H9 (cell line): Measurements from ENCODE around the gene DTNA. TPM values are rescaled to one million over a fixed set of nuclear protein-coding genes. Genes with fewer than 3 reads are reported as not detected.

ENCODE experiments used
- DNase-seq: peaks from one replicate; pipeline ENCODE4 v3.0.0-alpha.2; 2017
- H2AFZ ChIP-seq: one replicate; pipeline ENCODE4 v1.6.1; 2013; ENCODE audit warnings: mild to moderate bottlenecking, low read length, control low read depth, moderate library complexity
- H2AK5ac ChIP-seq: 2 replicates; pipeline ENCODE4 v1.6.1; 2013; ENCODE audit warnings: low read length, control low read depth, mixed read lengths; ENCODE audit not compliant: insufficient read length
- H2BK120ac ChIP-seq: one replicate; pipeline ENCODE4 v1.6.1; 2013; ENCODE audit warnings: low read depth, mild to moderate bottlenecking, low read length, control low read depth, inconsistent platforms; ENCODE audit not compliant: poor library complexity, severe bottlenecking
- H2BK12ac ChIP-seq: 2 replicates; pipeline ENCODE4 v1.6.1; 2013; ENCODE audit warnings: low read length, control low read depth, mixed read lengths, low read depth; ENCODE audit not compliant: insufficient read length
- H2BK15ac ChIP-seq: 2 replicates; pipeline ENCODE4 v1.6.1; 2013; ENCODE audit warnings: low read depth, low read length, control low read depth
- H2BK20ac ChIP-seq: one replicate; pipeline ENCODE4 v1.6.1; 2013; ENCODE audit warnings: low read depth, mild to moderate bottlenecking, low read length, control low read depth, inconsistent platforms; ENCODE audit not compliant: poor library complexity, severe bottlenecking
- H2BK5ac ChIP-seq: 2 replicates; pipeline ENCODE4 v1.6.1; 2013; ENCODE audit warnings: low read length, control low read depth, mixed read lengths; ENCODE audit not compliant: insufficient read length
- H3K14ac ChIP-seq: 2 replicates; pipeline ENCODE4 v1.6.1; 2013; ENCODE audit warnings: low read length, control low read depth; ENCODE audit not compliant: insufficient read depth
- H3K18ac ChIP-seq: 2 replicates; pipeline ENCODE4 v1.6.1; 2013; ENCODE audit warnings: low read depth, mild to moderate bottlenecking, mixed read lengths, low read length, control low read depth; ENCODE audit not compliant: insufficient read length
- H3K23ac ChIP-seq: 2 replicates; pipeline ENCODE4 v1.6.1; 2013; ENCODE audit warnings: low read length, control low read depth, mixed read lengths, low read depth; ENCODE audit not compliant: insufficient read length
- H3K23me2 ChIP-seq: 2 replicates; pipeline ENCODE4 v1.6.1; 2013; ENCODE audit warnings: low read depth, mild to moderate bottlenecking, mixed read lengths, low read length, control low read depth; ENCODE audit not compliant: insufficient read length, poor library complexity, severe bottlenecking
- H3K27ac ChIP-seq: 2 replicates; pipeline ENCODE4 v1.5.1; 2013; ENCODE audit warnings: low read length, control low read depth, mixed read lengths, low read depth; ENCODE audit not compliant: insufficient read length
- H3K27me3 ChIP-seq: 2 replicates; pipeline ENCODE4 v1.6.1; 2013; ENCODE audit warnings: low read length, control low read depth, inconsistent platforms; ENCODE audit not compliant: insufficient read depth
- H3K4ac ChIP-seq: 2 replicates; pipeline ENCODE4 v1.6.1; 2013; ENCODE audit warnings: low read depth, mild to moderate bottlenecking, control low read depth, inconsistent platforms, low read length, moderate library complexity
- H3K4me1 ChIP-seq: 2 replicates; pipeline ENCODE4 v1.6.1; 2013; ENCODE audit warnings: low read length, control low read depth, inconsistent platforms; ENCODE audit not compliant: insufficient read depth
- H3K4me2 ChIP-seq: 2 replicates; pipeline ENCODE4 v1.6.1; 2013; ENCODE audit warnings: low read length, control low read depth, mixed read lengths; ENCODE audit not compliant: insufficient read length, insufficient read depth
- H3K56ac ChIP-seq: 2 replicates; pipeline ENCODE4 v1.6.1; 2013; ENCODE audit warnings: low read depth, mild to moderate bottlenecking, mixed read lengths, low read length, control low read depth; ENCODE audit not compliant: insufficient read length
- H3K79me1 ChIP-seq: 2 replicates; pipeline ENCODE4 v1.6.1; 2013; ENCODE audit warnings: low read depth, mild to moderate bottlenecking, moderate library complexity, low read length, control low read depth, inconsistent platforms; ENCODE audit not compliant: insufficient read depth, poor library complexity, severe bottlenecking
- H3K79me2 ChIP-seq: 2 replicates; pipeline ENCODE4 v1.6.1; 2013; ENCODE audit warnings: low read length, control low read depth, inconsistent platforms; ENCODE audit not compliant: insufficient read depth
- H3K9ac ChIP-seq: 2 replicates; pipeline ENCODE4 v1.6.1; 2013; ENCODE audit warnings: low read length, control low read depth, mixed read lengths; ENCODE audit not compliant: insufficient read length; ENCODE audit errors: extremely low read depth
- H3K9me3 ChIP-seq: one replicate; pipeline ENCODE4 v1.6.1; 2013; ENCODE audit warnings: low read depth, low read length, inconsistent platforms; ENCODE audit not compliant: control insufficient read depth
- H3T11ph ChIP-seq: one replicate; pipeline ENCODE4 v1.6.1; 2013; ENCODE audit warnings: mild to moderate bottlenecking, low read length, control low read depth, inconsistent platforms
- H4K20me1 ChIP-seq: one replicate; pipeline ENCODE4 v1.6.1; 2013; ENCODE audit not compliant: control insufficient read depth, insufficient read length, insufficient read depth
- H4K5ac ChIP-seq: 2 replicates; pipeline ENCODE4 v1.6.1; 2013; ENCODE audit warnings: low read depth, mild to moderate bottlenecking, mixed read lengths, low read length, control low read depth; ENCODE audit not compliant: insufficient read length
- H4K8ac ChIP-seq: replicated peaks from 2 replicates; pipeline ENCODE4 v1.6.1; 2013; ENCODE audit warnings: low read length, control low read depth, mixed read lengths, low read depth; ENCODE audit not compliant: insufficient read length
- H4K91ac ChIP-seq: 2 replicates; pipeline ENCODE4 v1.6.1; 2013; ENCODE audit warnings: low read depth, mild to moderate bottlenecking, moderate library complexity, mixed read lengths, low read length, control low read depth; ENCODE audit not compliant: insufficient read length
- H3K27ac Mint-ChIP-seq, 3 experiments: 2 replicates in 2 of 3; 3 replicates in 1 of 3; pipeline ENCODE4 v1.8.0; 2020 to 2021; ENCODE audit warnings: mixed read lengths in 3 of 3, mild to moderate bottlenecking in 1 of 3, moderate library complexity in 1 of 3
- H3K27me3 Mint-ChIP-seq: 2 replicates; pipeline ENCODE4 v1.8.0; 2021; ENCODE audit warnings: low read depth, mild to moderate bottlenecking, moderate library complexity, mixed read lengths
- H3K36me3 Mint-ChIP-seq, 3 experiments: 2 replicates in 2 of 3; 3 replicates in 1 of 3; pipeline ENCODE4 v1.8.0; 2020 to 2021; ENCODE audit warnings: low read depth in 3 of 3, mixed read lengths in 3 of 3; ENCODE audit not compliant: insufficient read depth in 1 of 3
- H3K4me1 Mint-ChIP-seq, 2 experiments: 2 replicates each; pipeline ENCODE4 v1.8.0; 2020; ENCODE audit warnings: mixed read lengths in 2 of 2
- H3K4me3 Mint-ChIP-seq, 2 experiments: 2 replicates in 1 of 2; 3 replicates in 1 of 2; pipeline ENCODE4 v1.8.0; 2020 to 2021; ENCODE audit warnings: mild to moderate bottlenecking in 2 of 2, mixed read lengths in 2 of 2, moderate library complexity in 1 of 2
- H3K9me3 Mint-ChIP-seq, 2 experiments: 2 replicates in 1 of 2; 3 replicates in 1 of 2; pipeline ENCODE4 v1.8.0; 2020; ENCODE audit warnings: mild to moderate bottlenecking in 2 of 2, mixed read lengths in 2 of 2, moderate library complexity in 1 of 2
- WGBS: extraction: QIAGEN DNeasy Blood & Tissue Kit; methylation state at CpG from one replicate; pipeline ENCODE4 v1.1.7; 2013; ENCODE audit warnings: missing lambda C conversion rate, low lambda C conversion rate, mixed read lengths; ENCODE audit not compliant: insufficient read length; ENCODE audit errors: extremely low coverage; 5-methylcytosine and 5-hydroxymethylcytosine counted together
- total RNA-seq: library from RNA; stranded (reverse); gene quantifications from 2 replicates; pipeline ENCODE4 v1.2.1, GENCODE V29; 2021
- TF ChIP-seq, protein P1 (sequence below): fragments of 200-600 bp; sonication (generic); conservative IDR thresholded peaks from 3 replicates; pipeline ENCODE4 v1.8.0; 2021; ENCODE audit warnings: antibody characterized with exemption, mild to moderate bottlenecking

The DTNA gene
- total RNA-seq, 1 experiment from 2014 or later, result 25.5 TPM

DNA sequence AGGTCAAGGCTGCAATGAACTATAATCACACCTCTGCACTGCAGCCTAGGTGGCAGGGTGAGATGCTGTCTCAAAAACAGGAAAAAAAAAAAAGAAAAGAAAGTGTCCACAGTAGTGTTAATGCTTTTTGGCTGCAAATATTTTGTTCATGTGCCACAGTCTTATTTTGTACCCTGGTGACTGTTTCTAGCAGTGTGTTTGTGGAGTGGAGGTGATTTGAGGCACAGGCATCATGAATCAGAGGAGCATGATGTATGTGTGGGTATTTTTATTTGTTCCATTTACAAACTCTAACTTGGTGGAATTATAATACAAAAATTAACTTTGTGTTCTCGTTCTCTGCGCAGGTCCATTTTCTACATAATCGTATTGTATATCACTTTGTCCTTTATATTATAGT lies 30.6 kb downstream of the DTNA start:
- Histone ChIP-seq H3K18ac (no peak overlapping the region), H3T11ph (no peak overlapping the region)

More for the DNA sequence above, 30.6 kb downstream of the DTNA start:
- H2AK5ac ChIP-seq, result no peak overlapping the region
- no peak overlapping the region for H4K8ac ChIP-seq
- no peaks in the 10 kb centered on the region for H3K36me3 Mint-ChIP-seq
- no peaks in the 10 kb centered on the region for H3K9me3 Mint-ChIP-seq
- H2BK5ac ChIP-seq, result no peak overlapping the region
- H2BK20ac ChIP-seq, result no peak overlapping the region
- H3K23me2 ChIP-seq, result no peaks in the 10 kb centered on the region
- no peaks in the 10 kb centered on the region for H3K27me3 ChIP-seq
- TF ChIP-seq, protein P1, sequence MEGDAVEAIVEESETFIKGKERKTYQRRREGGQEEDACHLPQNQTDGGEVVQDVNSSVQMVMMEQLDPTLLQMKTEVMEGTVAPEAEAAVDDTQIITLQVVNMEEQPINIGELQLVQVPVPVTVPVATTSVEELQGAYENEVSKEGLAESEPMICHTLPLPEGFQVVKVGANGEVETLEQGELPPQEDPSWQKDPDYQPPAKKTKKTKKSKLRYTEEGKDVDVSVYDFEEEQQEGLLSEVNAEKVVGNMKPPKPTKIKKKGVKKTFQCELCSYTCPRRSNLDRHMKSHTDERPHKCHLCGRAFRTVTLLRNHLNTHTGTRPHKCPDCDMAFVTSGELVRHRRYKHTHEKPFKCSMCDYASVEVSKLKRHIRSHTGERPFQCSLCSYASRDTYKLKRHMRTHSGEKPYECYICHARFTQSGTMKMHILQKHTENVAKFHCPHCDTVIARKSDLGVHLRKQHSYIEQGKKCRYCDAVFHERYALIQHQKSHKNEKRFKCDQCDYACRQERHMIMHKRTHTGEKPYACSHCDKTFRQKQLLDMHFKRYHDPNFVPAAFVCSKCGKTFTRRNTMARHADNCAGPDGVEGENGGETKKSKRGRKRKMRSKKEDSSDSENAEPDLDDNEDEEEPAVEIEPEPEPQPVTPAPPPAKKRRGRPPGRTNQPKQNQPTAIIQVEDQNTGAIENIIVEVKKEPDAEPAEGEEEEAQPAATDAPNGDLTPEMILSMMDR, result no peak
- no peak overlapping the region for H3K9ac ChIP-seq
- WGBS, result no CpG with 5 or more reads among the region's 3 CpGs
- H2BK15ac ChIP-seq, result no peak overlapping the region
- H3K4me1 Mint-ChIP-seq, result peaks cover 9 to 11% of the 10 kb centered on the region in 2 experiments; a peak in 2 of 4 replicates
- H3K56ac ChIP-seq, result no peak overlapping the region
- H3K23ac ChIP-seq, result no peak overlapping the region
- H3K14ac ChIP-seq, result no peak overlapping the region
- no peak overlapping the region for H3K4ac ChIP-seq
- no peak overlapping the region for H3K27ac ChIP-seq
- H3K79me1 ChIP-seq, result no peaks in the 10 kb centered on the region
- H2BK12ac ChIP-seq, result no peak overlapping the region
- H3K27me3 Mint-ChIP-seq, result no peaks in the 10 kb centered on the region
- H4K91ac ChIP-seq, result no peak overlapping the region
- no peaks in the 10 kb centered on the region for H3K9me3 ChIP-seq
- H3K4me3 Mint-ChIP-seq, result no peak overlapping the region
- H3K4me2 ChIP-seq, result no peak overlapping the region
- DNase-seq, result no peak
- no peaks in the 10 kb centered on the region for H3K4me1 ChIP-seq
- no peaks in the 10 kb centered on the region for H4K20me1 ChIP-seq
- H2BK120ac ChIP-seq, result no peak overlapping the region
- no peak overlapping the region for H3K27ac Mint-ChIP-seq
- H4K5ac ChIP-seq, result no peak overlapping the region
- no peak overlapping the region for H2AFZ ChIP-seq
- H3K79me2 ChIP-seq, result no peaks in the 10 kb centered on the region
